ENCODE measurements around the gene ZNF697. TPM values are rescaled to one million over a fixed set of nuclear protein-coding genes. Genes with fewer than 3 reads are reported as not detected.
"Not testable (repeated sequence)": the region's sequence is repeated elsewhere in the genome, so short reads cannot be mapped to it uniquely, and the experiment has no call there.

Gene ZNF697
- total RNA-seq, 3 donors from 2014 or later (not counting 1 experiment from before 2014, with no cell fraction given), result 0.09 to 0.45 TPM; not detected in 1

DNA sequence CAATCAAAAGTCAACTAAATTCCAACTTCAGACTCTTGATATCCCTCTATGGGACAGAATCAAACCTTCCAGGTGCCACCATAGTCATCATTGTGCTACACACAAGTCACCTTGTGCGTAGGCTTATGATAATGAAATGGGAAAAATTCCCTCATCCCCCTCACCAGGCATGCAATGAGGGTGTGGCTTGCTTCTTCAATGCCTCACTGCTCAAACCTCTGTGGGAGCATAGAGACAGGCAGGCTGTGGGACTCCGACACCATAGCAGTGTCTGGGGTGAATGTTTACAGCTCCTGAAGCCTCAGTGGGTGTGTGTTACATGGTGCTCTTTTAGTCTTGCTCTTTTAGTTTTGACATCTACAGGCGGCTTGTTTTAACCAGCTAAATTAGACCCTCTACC lies 42.4 kb downstream of the ZNF697 start:
- Histone ChIP-seq H3K36me3 (ENCODE audit: control insufficient read depth, insufficient read depth, low read length) (no peaks in the 10 kb centered on the region), H3K9me3 (ENCODE audit: control insufficient read depth, insufficient read depth, low read length) (no peaks in the 10 kb centered on the region), H3K27ac (ENCODE audit: low read length) (no peak overlapping the region), H3K4me1 (ENCODE audit: control insufficient read depth, insufficient read depth, low read length) (no peaks in the 10 kb centered on the region), H3K27me3 (ENCODE audit: control insufficient read depth, insufficient read depth, low read length) (no peaks in the 10 kb centered on the region), H3K4me3 (ENCODE audit: low read length) (no peak overlapping the region)
- Mint-ChIP-seq H3K4me3 (no peak overlapping the region), H3K4me1 (no peaks in the 10 kb centered on the region), H3K27me3 (ENCODE audit: low read depth in 2 of 2) (peaks cover 0 to 2% of the 10 kb centered on the region in 2 donors), H3K36me3 (no peaks in the 10 kb centered on the region), H3K9me3 (no peaks in the 10 kb centered on the region), H3K27ac (no peak overlapping the region)
- WGBS (ENCODE audit: insufficient coverage), result 78% methylated on average over 1 of the region's 3 CpGs
- ATAC-seq (no peak), DNase-seq (no peak)
- TF ChIP-seq, protein P1, sequence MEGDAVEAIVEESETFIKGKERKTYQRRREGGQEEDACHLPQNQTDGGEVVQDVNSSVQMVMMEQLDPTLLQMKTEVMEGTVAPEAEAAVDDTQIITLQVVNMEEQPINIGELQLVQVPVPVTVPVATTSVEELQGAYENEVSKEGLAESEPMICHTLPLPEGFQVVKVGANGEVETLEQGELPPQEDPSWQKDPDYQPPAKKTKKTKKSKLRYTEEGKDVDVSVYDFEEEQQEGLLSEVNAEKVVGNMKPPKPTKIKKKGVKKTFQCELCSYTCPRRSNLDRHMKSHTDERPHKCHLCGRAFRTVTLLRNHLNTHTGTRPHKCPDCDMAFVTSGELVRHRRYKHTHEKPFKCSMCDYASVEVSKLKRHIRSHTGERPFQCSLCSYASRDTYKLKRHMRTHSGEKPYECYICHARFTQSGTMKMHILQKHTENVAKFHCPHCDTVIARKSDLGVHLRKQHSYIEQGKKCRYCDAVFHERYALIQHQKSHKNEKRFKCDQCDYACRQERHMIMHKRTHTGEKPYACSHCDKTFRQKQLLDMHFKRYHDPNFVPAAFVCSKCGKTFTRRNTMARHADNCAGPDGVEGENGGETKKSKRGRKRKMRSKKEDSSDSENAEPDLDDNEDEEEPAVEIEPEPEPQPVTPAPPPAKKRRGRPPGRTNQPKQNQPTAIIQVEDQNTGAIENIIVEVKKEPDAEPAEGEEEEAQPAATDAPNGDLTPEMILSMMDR (IDR thresholded peaks at IDR 0.05), result no peak
- intact Hi-C loops (cut with micrococcal nuclease), result loop anchor here (1.0 kb wide), 1 partner anchor 34 kb away; no protein-coding TSS in a partner anchor

DNA sequence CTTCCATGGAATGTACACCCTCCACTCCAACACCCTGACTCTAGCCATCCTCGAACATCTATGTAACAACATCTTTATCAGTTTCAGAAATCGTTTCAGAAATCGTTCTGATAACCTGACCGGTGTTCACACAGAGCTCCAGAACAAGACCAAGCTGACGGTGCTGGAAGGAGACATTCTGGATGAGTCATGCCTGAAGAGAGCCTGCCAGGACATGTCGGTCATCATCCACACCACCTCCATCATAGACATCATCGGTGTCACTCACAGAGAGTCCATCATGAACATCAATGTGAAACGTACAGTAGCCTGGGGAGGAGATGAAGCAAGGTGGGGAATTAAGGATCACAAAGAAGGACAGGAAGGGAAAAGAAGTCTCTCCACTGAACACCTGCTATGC lies 43.0 kb downstream of the ZNF697 start:
- H3K27me3 Mint-ChIP-seq (ENCODE audit: low read depth in 2 of 2); H3K4me3 ChIP-seq (ENCODE audit: low read length); ATAC-seq; H3K36me3 ChIP-seq (ENCODE audit: control insufficient read depth, insufficient read depth, low read length); H3K4me1 Mint-ChIP-seq; H3K4me1 ChIP-seq (ENCODE audit: control insufficient read depth, insufficient read depth, low read length); H3K4me3 Mint-ChIP-seq; H3K27ac ChIP-seq (ENCODE audit: low read length); H3K27ac Mint-ChIP-seq; H3K9me3 ChIP-seq (ENCODE audit: control insufficient read depth, insufficient read depth, low read length); H3K36me3 Mint-ChIP-seq; H3K27me3 ChIP-seq (ENCODE audit: control insufficient read depth, insufficient read depth, low read length); DNase-seq; intact Hi-C loops (cut with micrococcal nuclease); H3K9me3 Mint-ChIP-seq: not testable (repeated sequence)
- 93% methylated on average over 6 of the region's 8 CpGs for WGBS (ENCODE audit: insufficient coverage)

DNA sequence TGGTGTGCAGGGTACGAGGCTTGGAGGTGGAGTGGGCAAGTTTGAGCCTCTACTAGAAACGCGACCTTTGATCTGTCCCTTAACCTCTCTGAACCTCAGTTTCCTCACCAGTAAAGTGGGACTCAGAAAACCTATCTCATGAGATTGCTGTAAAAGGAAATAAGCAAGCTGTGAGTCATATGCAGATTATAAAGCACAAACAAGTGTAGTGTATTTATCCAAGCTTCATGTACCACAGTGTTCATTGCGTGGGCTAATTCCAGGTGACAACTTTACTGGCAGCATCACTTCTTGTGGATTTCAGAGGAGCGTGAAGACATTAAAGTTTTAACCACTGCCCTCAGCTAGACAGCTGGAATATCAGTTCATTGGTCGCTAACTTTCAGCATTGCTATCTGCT lies 44.4 kb downstream of the ZNF697 start:
- H3K27ac Mint-ChIP-seq, result no peak overlapping the region
- WGBS (ENCODE audit: insufficient coverage), result 86% methylated on average over 6 of the region's 6 CpGs
- no peak overlapping the region for H3K27ac ChIP-seq (ENCODE audit: low read length)
- DNase-seq (no peak), ATAC-seq (no peak)
- no peak overlapping the region for H3K4me3 Mint-ChIP-seq
- no peaks in the 10 kb centered on the region for H3K4me1 Mint-ChIP-seq
- no peak overlapping the region for H3K4me3 ChIP-seq (ENCODE audit: low read length)
- H3K9me3 ChIP-seq (ENCODE audit: control insufficient read depth, insufficient read depth, low read length), result no peaks in the 10 kb centered on the region
- no peaks in the 10 kb centered on the region for H3K27me3 ChIP-seq (ENCODE audit: control insufficient read depth, insufficient read depth, low read length)
- H3K9me3 Mint-ChIP-seq, result no peaks in the 10 kb centered on the region
- TF ChIP-seq, protein P1 (IDR thresholded peaks at IDR 0.05), result no peak
- no peaks in the 10 kb centered on the region for H3K36me3 Mint-ChIP-seq
- no peaks in the 10 kb centered on the region for H3K4me1 ChIP-seq (ENCODE audit: control insufficient read depth, insufficient read depth, low read length)
- no peaks in the 10 kb centered on the region for H3K27me3 Mint-ChIP-seq (ENCODE audit: low read depth in 2 of 2)
- H3K36me3 ChIP-seq (ENCODE audit: control insufficient read depth, insufficient read depth, low read length), result no peaks in the 10 kb centered on the region
- intact Hi-C loops (cut with micrococcal nuclease), result no loop called here

DNA sequence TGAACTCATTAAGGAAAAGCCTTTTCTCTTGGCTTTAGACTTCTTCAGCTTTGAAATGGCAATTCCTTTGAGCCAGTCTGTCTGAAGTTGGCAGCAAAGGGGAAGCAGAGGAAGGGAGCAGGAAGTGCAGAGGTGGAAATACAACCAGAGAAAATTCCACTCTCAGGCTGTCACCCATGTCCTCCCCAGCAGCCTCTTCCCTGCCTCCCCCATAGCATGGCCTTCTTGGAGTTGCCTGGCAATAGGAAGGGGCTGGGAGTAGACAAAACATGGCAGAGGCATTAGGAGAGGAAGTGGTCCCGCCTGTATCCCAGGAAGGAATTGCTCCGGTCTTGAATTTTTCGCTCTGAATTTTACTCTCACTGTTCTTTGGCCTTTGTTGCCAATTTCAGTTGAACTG lies 44.8 kb downstream of the ZNF697 start:
- DNase-seq; ATAC-seq; H3K9me3 Mint-ChIP-seq; H3K27me3 ChIP-seq (ENCODE audit: control insufficient read depth, insufficient read depth, low read length); H3K27ac Mint-ChIP-seq; H3K36me3 Mint-ChIP-seq; H3K4me3 ChIP-seq (ENCODE audit: low read length); H3K27me3 Mint-ChIP-seq (ENCODE audit: low read depth in 2 of 2); intact Hi-C loops (cut with micrococcal nuclease); H3K27ac ChIP-seq (ENCODE audit: low read length); H3K4me3 Mint-ChIP-seq; H3K4me1 Mint-ChIP-seq; H3K4me1 ChIP-seq (ENCODE audit: control insufficient read depth, insufficient read depth, low read length); H3K9me3 ChIP-seq (ENCODE audit: control insufficient read depth, insufficient read depth, low read length); H3K36me3 ChIP-seq (ENCODE audit: control insufficient read depth, insufficient read depth, low read length): not testable (repeated sequence)
- 96% methylated on average over 3 of the region's 3 CpGs for WGBS (ENCODE audit: insufficient coverage)

DNA sequence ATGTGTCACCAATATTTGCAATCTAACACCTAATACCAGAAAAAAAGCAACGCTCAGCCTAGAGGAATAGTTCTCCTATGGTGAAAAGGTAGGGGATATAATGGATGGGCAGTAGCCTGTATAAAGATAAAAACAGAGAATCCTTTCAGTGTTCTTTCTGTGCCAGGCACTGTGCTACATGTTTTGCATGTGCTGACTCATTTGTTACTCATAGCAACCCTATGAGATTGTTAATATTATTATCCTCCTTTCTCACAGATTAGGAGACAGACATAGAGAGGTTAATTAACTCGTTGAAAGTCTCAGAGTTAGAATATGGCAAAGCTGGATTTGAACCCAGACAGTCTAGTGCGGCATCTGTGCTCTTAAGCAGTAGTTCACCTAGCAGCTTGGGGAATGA lies 45.3 kb downstream of the ZNF697 start:
- H3K4me3 ChIP-seq (ENCODE audit: low read length); H3K27ac ChIP-seq (ENCODE audit: low read length); H3K27me3 ChIP-seq (ENCODE audit: control insufficient read depth, insufficient read depth, low read length); H3K4me3 Mint-ChIP-seq; intact Hi-C loops (cut with micrococcal nuclease); H3K27me3 Mint-ChIP-seq (ENCODE audit: low read depth in 2 of 2); H3K4me1 ChIP-seq (ENCODE audit: control insufficient read depth, insufficient read depth, low read length); H3K36me3 ChIP-seq (ENCODE audit: control insufficient read depth, insufficient read depth, low read length); ATAC-seq; DNase-seq; H3K9me3 Mint-ChIP-seq; H3K36me3 Mint-ChIP-seq; H3K4me1 Mint-ChIP-seq; H3K27ac Mint-ChIP-seq; H3K9me3 ChIP-seq (ENCODE audit: control insufficient read depth, insufficient read depth, low read length): not testable (repeated sequence)
- WGBS (ENCODE audit: insufficient coverage), result 79% methylated on average over 2 of the region's 3 CpGs
